ENCODE measurements around the gene VWA8.

VWA8 gene

GRCh38 chr13:41802684-41803444 is 158.0 kb downstream of the VWA8 start:
- TF ChIP-seq ZFX (IDR thresholded peaks at IDR 0.05) (no peak), CTCF (conservative IDR thresholded peaks at IDR 0.05) (no peak)
- H3K27ac ChIP-seq = no peak overlapping the region

- TF ChIP-seq CTCF (conservative IDR thresholded peaks at IDR 0.05) (no peak), ZFX (IDR thresholded peaks at IDR 0.05) (no peak)
- no peak overlapping the region for H3K27ac ChIP-seq
Observed at GRCh38 chr13:41802043-41802683, 158.7 kb downstream of the VWA8 start.

GRCh38 chr13:41791056-41791455 is 169.9 kb downstream of the VWA8 start:
- TF ChIP-seq ZFX (IDR thresholded peaks at IDR 0.05) (no peak), CTCF (conservative IDR thresholded peaks at IDR 0.05) (no peak)

GRCh38 chr13:41788552-41788951 is 172.4 kb downstream of the VWA8 start:
- H3K27ac ChIP-seq = no peak overlapping the region
- TF ChIP-seq ZFX (IDR thresholded peaks at IDR 0.05) (no peak), CTCF (conservative IDR thresholded peaks at IDR 0.05) (no peak)

More at GRCh38 chr13:41791056-41791455, 169.9 kb downstream of the VWA8 start:
- H3K27ac ChIP-seq = no peak overlapping the region

- H3K27ac ChIP-seq = no peak overlapping the region
- TF ChIP-seq ZFX (IDR thresholded peaks at IDR 0.05) (no peak), CTCF (conservative IDR thresholded peaks at IDR 0.05) (no peak)
Observed at GRCh38 chr13:41785402-41786172, 175.3 kb downstream of the VWA8 start.

- no peak overlapping the region for H3K27ac ChIP-seq
- TF ChIP-seq CTCF (conservative IDR thresholded peaks at IDR 0.05) (no peak), ZFX (IDR thresholded peaks at IDR 0.05) (no peak)
Observed at GRCh38 chr13:41782086-41782485, 178.8 kb downstream of the VWA8 start.

Data from C4-2B (cell line).